K562 (cell line): ENCODE data around the gene NMT1. TPM values are rescaled to one million over a fixed set of nuclear protein-coding genes. Genes with fewer than 3 reads are reported as not detected.

ENCODE experiments used
- CREBBP ChIP-seq: IDR thresholded peaks from one replicate; pipeline ENCODE4 v1.6.1; 2012; ENCODE audit warnings: low read depth, mild to moderate bottlenecking, control low read depth, inconsistent platforms, low read length
- FOXK2 ChIP-seq, 2 experiments: fragments of 450-650 bp; IDR thresholded peaks in 1 of 2; conservative IDR thresholded peaks in 1 of 2; 2 replicates each; pipeline ENCODE4 v1.6.1; 2016; ENCODE audit warnings: low read depth in 2 of 2, mild to moderate bottlenecking in 1 of 2
- FUS ChIP-seq: fragments of 200-400 bp; formaldehyde crosslinking; optimal IDR thresholded peaks from 2 replicates; pipeline ENCODE3; 2017; ENCODE audit warnings: low read depth, low read length
- LARP7 ChIP-seq: fragments of 450-650 bp; IDR thresholded peaks from 2 replicates; pipeline ENCODE4 v1.6.1; 2016
- NCOA2 ChIP-seq, 2 experiments: fragments of 450-650 bp; IDR thresholded peaks; 2 replicates each; pipeline ENCODE4 v1.6.1; 2018; ENCODE audit warnings: mild to moderate bottlenecking in 2 of 2, moderate library complexity in 1 of 2; ENCODE audit not compliant: partially characterized antibody in 2 of 2
- POLR3G ChIP-seq: IDR thresholded peaks from 2 replicates; pipeline ENCODE4 v1.6.1; 2011; ENCODE audit not compliant: insufficient read length, insufficient replicate concordance; ENCODE audit errors: extremely low read depth
- RAD21 ChIP-seq, 2 experiments: fragments of 250-450 bp in 1 of 2; fragments of 450-650 bp in 1 of 2; sonication (Bioruptor Pico) in 1 of 2; formaldehyde crosslinking in 1 of 2; IDR thresholded peaks in 1 of 2; conservative IDR thresholded peaks in 1 of 2; 2 replicates each; pipeline versions ENCODE4 v1.4.0 to v1.8.0; 2020 to 2022; ENCODE audit warnings: mild to moderate bottlenecking in 2 of 2, moderate library complexity in 1 of 2
- ZEB2 ChIP-seq: fragments of 450-650 bp; IDR thresholded peaks from 2 replicates; pipeline ENCODE4 v1.6.1; 2016
- ZFP1 ChIP-seq: fragments of 450-650 bp; formaldehyde crosslinking; IDR thresholded peaks from 2 replicates; pipeline ENCODE4 v1.4.0; 2020; ENCODE audit warnings: mild to moderate bottlenecking, mixed read lengths
- ZNF274 ChIP-seq: IDR thresholded peaks from 2 replicates; pipeline ENCODE4 v1.6.1; 2011; ENCODE audit warnings: low read depth, mild to moderate bottlenecking, low read length, moderate library complexity, borderline replicate concordance
- ZNF584 ChIP-seq: fragments of 200-800 bp; sonication (Bioruptor generic); IDR thresholded peaks from 2 replicates; pipeline ENCODE4 v1.6.1; 2016; ENCODE audit warnings: low read depth, mild to moderate bottlenecking, missing genetic modification characterization, missing compliant biosample characterization
- polyA plus RNA-seq, 8 experiments: library from polyadenylated mRNA; depleted of rRNA in 4 of 8; stranded (reverse) in 5 of 8; unstranded in 3 of 8; fragments of >200 nt; fragmentation: Nextera tagmentation in 2 of 8; fragmentation: Illumina TruSeq in 1 of 8; extraction: Ambion mirVana in 2 of 8; extraction: Trizol in 1 of 8; gene quantifications; 2 replicates each; pipeline versions ENCODE4 v1.2.1 to v1.2.3, GENCODE V29; 2011 to 2014; ENCODE audit warnings: inconsistent platforms in 1 of 8, missing spikeins in 1 of 8
- total RNA-seq, 7 experiments: library from RNA; depleted of rRNA in 6 of 7; stranded (reverse); fragments of >200 nt in 6 of 7; fragmentation: Illumina TruSeq in 2 of 7; extraction: Trizol in 2 of 7; gene quantifications; 2 replicates each; pipeline versions ENCODE4 v1.2.1 to v1.2.3, GENCODE V29; 2011 to 2021; ENCODE audit warnings: low replicate concordance in 1 of 7
- TF ChIP-seq, protein P1 (sequence below): sonication (generic); formaldehyde crosslinking; IDR thresholded peaks from 2 replicates; pipeline ENCODE4 v1.8.0; 2022; ENCODE audit warnings: mild to moderate bottlenecking, missing genetic modification reagents
- TF ChIP-seq, protein P2 (sequence below), 2 experiments: fragments of 450-650 bp; IDR thresholded peaks; 2 replicates each; pipeline ENCODE4 v1.6.1; 2016
- TF ChIP-seq, protein P3 (sequence below), 2 experiments: fragments of 250-450 bp in 1 of 2; fragments of 450-650 bp in 1 of 2; sonication (Bioruptor Pico) in 1 of 2; IDR thresholded peaks; 2 replicates each; pipeline versions ENCODE4 v1.6.1 to v1.8.0; 2016 to 2021; ENCODE audit warnings: mild to moderate bottlenecking in 2 of 2, moderate library complexity in 2 of 2, missing compliant biosample characterization in 1 of 2, missing genetic modification characterization in 1 of 2
- TF ChIP-seq, protein P4 (sequence below): fragments of 200-800 bp; sonication (Bioruptor generic); IDR thresholded peaks from 2 replicates; pipeline ENCODE4 v1.6.1; 2017; ENCODE audit warnings: missing genetic modification characterization, missing compliant biosample characterization
- TF ChIP-seq, protein P5 (sequence below), 3 experiments: IDR thresholded peaks in 2 of 3; conservative IDR thresholded peaks in 1 of 3; 2 replicates each; pipeline ENCODE4 v1.5.1; 2011 to 2012; ENCODE audit warnings: low read length in 3 of 3, mild to moderate bottlenecking in 3 of 3, control low read depth in 2 of 3, improper control_type of control experiment in 1 of 3, inconsistent platforms in 1 of 3, low read depth in 1 of 3, mixed read lengths in 1 of 3, moderate library complexity in 1 of 3; ENCODE audit not compliant: insufficient read depth in 2 of 3

NMT1 gene
- total and polyA plus RNA-seq, 9 of the 15 experiments (the other 6 are each of a cell fraction or from before 2014, with no cell fraction given) = 86.7 to 569 (median 213) TPM

DNA sequence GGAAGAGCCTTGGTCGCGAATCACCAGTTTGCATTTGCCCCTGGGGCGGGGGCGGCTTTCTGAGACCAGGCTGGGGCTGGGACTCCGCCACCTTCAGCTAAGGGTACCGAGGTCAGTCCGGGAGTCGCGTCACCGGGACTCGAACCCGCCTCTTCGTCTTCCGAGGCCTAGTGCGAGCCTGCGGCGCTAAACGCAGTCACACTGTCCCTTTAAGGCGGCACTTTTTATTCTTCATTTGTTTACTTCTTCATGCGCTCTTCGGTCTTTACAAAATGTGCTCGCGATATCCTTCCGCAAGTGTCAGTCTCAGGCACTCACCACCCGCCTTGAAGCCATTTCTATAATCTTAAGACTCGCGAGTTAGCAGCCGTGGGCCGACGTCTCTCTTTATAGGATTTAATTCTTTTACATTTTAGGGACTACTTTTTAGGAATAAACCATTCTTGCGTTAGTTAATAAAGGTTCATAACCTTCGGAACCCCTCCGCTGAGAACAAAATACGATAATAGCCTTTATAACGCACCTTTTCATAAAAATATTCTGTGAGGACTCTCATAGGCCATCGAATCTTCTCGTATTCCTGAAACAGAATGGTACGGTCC, 86.6 kb downstream of the NMT1 start (continued):
- TF ChIP-seq, protein P1, sequence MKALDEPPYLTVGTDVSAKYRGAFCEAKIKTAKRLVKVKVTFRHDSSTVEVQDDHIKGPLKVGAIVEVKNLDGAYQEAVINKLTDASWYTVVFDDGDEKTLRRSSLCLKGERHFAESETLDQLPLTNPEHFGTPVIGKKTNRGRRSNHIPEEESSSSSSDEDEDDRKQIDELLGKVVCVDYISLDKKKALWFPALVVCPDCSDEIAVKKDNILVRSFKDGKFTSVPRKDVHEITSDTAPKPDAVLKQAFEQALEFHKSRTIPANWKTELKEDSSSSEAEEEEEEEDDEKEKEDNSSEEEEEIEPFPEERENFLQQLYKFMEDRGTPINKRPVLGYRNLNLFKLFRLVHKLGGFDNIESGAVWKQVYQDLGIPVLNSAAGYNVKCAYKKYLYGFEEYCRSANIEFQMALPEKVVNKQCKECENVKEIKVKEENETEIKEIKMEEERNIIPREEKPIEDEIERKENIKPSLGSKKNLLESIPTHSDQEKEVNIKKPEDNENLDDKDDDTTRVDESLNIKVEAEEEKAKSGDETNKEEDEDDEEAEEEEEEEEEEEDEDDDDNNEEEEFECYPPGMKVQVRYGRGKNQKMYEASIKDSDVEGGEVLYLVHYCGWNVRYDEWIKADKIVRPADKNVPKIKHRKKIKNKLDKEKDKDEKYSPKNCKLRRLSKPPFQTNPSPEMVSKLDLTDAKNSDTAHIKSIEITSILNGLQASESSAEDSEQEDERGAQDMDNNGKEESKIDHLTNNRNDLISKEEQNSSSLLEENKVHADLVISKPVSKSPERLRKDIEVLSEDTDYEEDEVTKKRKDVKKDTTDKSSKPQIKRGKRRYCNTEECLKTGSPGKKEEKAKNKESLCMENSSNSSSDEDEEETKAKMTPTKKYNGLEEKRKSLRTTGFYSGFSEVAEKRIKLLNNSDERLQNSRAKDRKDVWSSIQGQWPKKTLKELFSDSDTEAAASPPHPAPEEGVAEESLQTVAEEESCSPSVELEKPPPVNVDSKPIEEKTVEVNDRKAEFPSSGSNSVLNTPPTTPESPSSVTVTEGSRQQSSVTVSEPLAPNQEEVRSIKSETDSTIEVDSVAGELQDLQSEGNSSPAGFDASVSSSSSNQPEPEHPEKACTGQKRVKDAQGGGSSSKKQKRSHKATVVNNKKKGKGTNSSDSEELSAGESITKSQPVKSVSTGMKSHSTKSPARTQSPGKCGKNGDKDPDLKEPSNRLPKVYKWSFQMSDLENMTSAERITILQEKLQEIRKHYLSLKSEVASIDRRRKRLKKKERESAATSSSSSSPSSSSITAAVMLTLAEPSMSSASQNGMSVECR (CRISPR knock-in tag) = no peak; the same call in 1 of the 2 replicates
- no peak for TF ChIP-seq NCOA2 (IDR thresholded peaks at IDR 0.05; ENCODE audit: partially characterized antibody in 2 of 2)
- TF ChIP-seq FUS = no peak
- TF ChIP-seq, protein P2, sequence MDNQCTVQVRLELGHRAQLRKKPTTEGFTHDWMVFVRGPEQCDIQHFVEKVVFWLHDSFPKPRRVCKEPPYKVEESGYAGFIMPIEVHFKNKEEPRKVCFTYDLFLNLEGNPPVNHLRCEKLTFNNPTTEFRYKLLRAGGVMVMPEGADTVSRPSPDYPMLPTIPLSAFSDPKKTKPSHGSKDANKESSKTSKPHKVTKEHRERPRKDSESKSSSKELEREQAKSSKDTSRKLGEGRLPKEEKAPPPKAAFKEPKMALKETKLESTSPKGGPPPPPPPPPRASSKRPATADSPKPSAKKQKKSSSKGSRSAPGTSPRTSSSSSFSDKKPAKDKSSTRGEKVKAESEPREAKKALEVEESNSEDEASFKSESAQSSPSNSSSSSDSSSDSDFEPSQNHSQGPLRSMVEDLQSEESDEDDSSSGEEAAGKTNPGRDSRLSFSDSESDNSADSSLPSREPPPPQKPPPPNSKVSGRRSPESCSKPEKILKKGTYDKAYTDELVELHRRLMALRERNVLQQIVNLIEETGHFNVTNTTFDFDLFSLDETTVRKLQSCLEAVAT (IDR thresholded peaks at IDR 0.05) = peak in 1 of 2 experiments; percentile 88; a peak in 2 of 4 replicates
- TF ChIP-seq, protein P3, sequence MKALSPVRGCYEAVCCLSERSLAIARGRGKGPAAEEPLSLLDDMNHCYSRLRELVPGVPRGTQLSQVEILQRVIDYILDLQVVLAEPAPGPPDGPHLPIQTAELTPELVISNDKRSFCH (CRISPR knock-in tag; IDR thresholded peaks at IDR 0.05) = no peak
- TF ChIP-seq, protein P3 (tag; IDR thresholded peaks at IDR 0.05) = no peak
- no peak for TF ChIP-seq POLR3G
- TF ChIP-seq, protein P4, sequence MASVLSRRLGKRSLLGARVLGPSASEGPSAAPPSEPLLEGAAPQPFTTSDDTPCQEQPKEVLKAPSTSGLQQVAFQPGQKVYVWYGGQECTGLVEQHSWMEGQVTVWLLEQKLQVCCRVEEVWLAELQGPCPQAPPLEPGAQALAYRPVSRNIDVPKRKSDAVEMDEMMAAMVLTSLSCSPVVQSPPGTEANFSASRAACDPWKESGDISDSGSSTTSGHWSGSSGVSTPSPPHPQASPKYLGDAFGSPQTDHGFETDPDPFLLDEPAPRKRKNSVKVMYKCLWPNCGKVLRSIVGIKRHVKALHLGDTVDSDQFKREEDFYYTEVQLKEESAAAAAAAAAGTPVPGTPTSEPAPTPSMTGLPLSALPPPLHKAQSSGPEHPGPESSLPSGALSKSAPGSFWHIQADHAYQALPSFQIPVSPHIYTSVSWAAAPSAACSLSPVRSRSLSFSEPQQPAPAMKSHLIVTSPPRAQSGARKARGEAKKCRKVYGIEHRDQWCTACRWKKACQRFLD (CRISPR knock-in tag) = no peak; the same call in 1 of the 2 replicates
- no peak for TF ChIP-seq LARP7
- TF ChIP-seq ZNF274 = no peak
- TF ChIP-seq FOXK2 (conservative IDR thresholded peaks at IDR 0.05 in 1 of 2, IDR thresholded peaks at IDR 0.05 in 1 of 2; ENCODE audit: low read depth in 2 of 2) = peak; percentile 99
- peak; percentile 68; the same call in 1 of the 2 replicates for TF ChIP-seq ZNF584
- TF ChIP-seq RAD21 (CRISPR knock-in tag; conservative IDR thresholded peaks at IDR 0.05 in 1 of 2, IDR thresholded peaks at IDR 0.05 in 1 of 2) = no peak
- TF ChIP-seq, protein P5, sequence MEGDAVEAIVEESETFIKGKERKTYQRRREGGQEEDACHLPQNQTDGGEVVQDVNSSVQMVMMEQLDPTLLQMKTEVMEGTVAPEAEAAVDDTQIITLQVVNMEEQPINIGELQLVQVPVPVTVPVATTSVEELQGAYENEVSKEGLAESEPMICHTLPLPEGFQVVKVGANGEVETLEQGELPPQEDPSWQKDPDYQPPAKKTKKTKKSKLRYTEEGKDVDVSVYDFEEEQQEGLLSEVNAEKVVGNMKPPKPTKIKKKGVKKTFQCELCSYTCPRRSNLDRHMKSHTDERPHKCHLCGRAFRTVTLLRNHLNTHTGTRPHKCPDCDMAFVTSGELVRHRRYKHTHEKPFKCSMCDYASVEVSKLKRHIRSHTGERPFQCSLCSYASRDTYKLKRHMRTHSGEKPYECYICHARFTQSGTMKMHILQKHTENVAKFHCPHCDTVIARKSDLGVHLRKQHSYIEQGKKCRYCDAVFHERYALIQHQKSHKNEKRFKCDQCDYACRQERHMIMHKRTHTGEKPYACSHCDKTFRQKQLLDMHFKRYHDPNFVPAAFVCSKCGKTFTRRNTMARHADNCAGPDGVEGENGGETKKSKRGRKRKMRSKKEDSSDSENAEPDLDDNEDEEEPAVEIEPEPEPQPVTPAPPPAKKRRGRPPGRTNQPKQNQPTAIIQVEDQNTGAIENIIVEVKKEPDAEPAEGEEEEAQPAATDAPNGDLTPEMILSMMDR (IDR thresholded peaks at IDR 0.05 in 2 of 3, conservative IDR thresholded peaks at IDR 0.05 in 1 of 3; ENCODE audit: insufficient read depth in 2 of 3, low read depth in 1 of 3, low read length in 3 of 3) = no peak
- TF ChIP-seq ZEB2 = peak; percentile 56; the same call in 1 of the 2 replicates
- no peak for TF ChIP-seq CREBBP
- TF ChIP-seq ZFP1 = no peak
